Measurements from ENCODE around the gene RPL36AL. TPM values are rescaled to one million over a fixed set of nuclear protein-coding genes. Genes with fewer than 3 reads are reported as not detected.

RPL36AL gene
- 413 to 551 TPM (median 426 TPM) in 5 replicates for total RNA-seq (2022; extraction: Qiagen RNA extraction; ENCODE audit: low read depth)

DNA sequence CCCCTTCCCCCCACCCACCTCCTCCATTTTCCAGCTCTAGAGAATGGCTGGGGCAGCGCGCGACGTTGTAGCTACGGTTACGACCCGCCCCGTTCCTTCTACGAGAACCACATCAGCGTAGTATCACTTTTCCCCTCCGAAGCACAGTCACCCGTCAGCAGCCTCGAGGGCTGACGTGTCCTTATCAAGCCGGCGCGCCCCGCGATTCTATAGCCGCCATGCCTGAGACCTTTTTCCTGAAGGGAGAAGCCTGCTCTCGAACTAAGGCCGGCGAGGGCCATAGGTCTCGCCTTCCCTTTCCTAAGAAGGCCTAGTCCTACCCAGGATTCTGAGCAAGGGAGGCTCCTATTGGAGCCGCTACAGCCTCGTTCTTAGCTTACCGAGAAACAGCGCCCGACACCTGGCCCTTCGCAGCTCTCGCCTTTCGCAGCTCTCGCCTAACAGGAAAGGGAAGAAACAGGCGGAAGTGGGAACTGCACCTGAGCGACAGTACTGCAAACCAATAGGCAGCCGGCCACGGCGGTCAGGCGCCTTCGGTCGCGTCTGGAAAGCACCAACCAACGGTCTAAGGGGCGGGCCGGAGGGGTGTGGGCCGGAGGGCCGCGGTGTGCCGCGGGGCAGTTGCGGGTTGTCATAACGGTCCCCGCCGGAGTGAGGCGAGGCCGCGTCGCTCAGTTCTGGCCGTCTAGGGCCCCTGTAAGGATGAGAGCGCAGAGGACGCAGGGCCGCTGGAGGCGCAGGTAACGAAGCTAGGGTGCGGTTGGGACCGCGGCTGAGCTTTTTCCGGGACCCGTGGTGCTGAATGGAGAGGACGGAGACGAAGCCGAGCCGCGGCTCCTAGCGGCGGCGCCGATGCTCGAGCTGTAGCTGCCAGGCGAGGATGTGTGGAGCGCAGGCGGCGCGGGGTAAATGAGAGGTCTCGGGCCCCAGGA lies at the start of gene RPL36AL, which contains the start of gene MGAT2:
RPL36AL (minus strand) TSS at position 445 of the 932 bp plus-strand sequence. CDS start 1,522 bp downstream, outside the sequence.
MGAT2 (plus strand) TSS at position 618 of the 932 bp plus-strand sequence. CDS start 470 bp downstream, outside the sequence.

GRCh38 chr14:49634547-49635334 lies 14.3 kb upstream of the RPL36AL start, which contains the start of gene DNAAF2:
Gene DNAAF2, minus strand, starts transcription at chr14:49635244. Its CDS starts 95 bp downstream, at chr14:49635149.

DNA sequence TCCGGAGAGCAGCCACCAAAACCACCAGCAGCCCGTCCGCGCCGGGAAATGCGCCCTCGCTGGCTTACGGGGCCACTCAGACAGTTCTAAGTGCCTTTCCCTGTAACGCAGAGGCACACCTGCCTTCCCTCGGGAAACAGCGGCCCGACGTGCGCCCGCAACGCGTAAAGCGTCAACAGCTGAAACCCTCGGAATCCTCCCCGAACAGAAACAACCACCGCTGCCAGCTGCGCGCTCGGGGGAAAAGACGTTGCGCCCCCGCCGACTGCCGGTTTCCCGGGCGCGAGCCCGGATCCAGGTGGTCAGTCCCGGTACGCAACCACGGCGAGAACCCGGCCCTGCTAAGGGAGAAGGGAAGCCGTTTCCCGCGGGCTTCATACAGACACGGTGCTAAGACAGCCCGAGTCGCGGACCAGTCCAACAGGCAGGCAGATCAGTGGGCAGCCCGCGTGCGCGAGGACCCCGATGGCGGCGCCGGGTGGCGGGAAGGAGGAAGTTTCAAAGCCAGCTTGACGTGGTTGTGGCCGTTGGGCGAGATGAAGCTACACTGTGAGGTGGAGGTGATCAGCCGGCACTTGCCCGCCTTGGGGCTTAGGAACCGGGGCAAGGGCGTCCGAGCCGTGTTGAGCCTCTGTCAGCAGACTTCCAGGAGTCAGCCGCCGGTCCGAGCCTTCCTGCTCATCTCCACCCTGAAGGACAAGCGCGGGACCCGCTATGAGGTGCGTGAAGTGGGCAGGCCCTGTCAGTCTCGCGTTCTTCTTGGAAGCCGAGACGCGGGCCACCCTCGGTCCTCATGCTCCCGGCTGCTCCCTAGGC lies 21.7 kb downstream of the RPL36AL start, which contains the start of gene LRR1:
LRR1 (plus strand) TSS at position 456 of the 816 bp plus-strand sequence; CDS start at position 537, 81 bp downstream.

GRCh38 chr14:49585803-49586672 lies 34.4 kb downstream of the RPL36AL start, which contains the start of gene RPS29:
Gene RPS29, minus strand, starts transcription at chr14:49586380. Its CDS starts 34 bp downstream, at chr14:49586346.

Other genes starting within 250 kb of the RPL36AL start
- 3,303 to 4,991 TPM (median 4,389 TPM) in 5 replicates for gene RPS29, start 34.2 kb downstream of the RPL36AL start, total RNA-seq (2022; extraction: Qiagen RNA extraction; ENCODE audit: low read depth)
- gene LRR1, start 21.7 kb downstream of the RPL36AL start, total RNA-seq (2022; extraction: Qiagen RNA extraction; ENCODE audit: low read depth) = 44.9 to 52.5 TPM (median 51.1 TPM) in 5 replicates
- gene MGAT2, start 173 bp upstream of the RPL36AL start, total RNA-seq (2022; extraction: Qiagen RNA extraction; ENCODE audit: low read depth) = 50.5 to 57.4 TPM (median 51.1 TPM) in 5 replicates
- gene DNAAF2, start 14.6 kb upstream of the RPL36AL start, total RNA-seq (2022; extraction: Qiagen RNA extraction; ENCODE audit: low read depth) = 11.7 to 14.2 TPM (median 14.0 TPM) in 5 replicates
- 12.4 to 15.2 TPM (median 14.3 TPM) in 5 replicates for gene POLE2, start 67.6 kb upstream of the RPL36AL start, total RNA-seq (2022; extraction: Qiagen RNA extraction; ENCODE audit: low read depth)
- gene KLHDC1, start 72.5 kb upstream of the RPL36AL start, total RNA-seq (2022; extraction: Qiagen RNA extraction; ENCODE audit: low read depth) = 0.12 to 0.29 TPM (median 0.24 TPM) in 5 replicates
- 29.1 to 37.5 TPM (median 32.8 TPM) in 5 replicates for gene KLHDC2, start 147.5 kb upstream of the RPL36AL start, total RNA-seq (2022; extraction: Qiagen RNA extraction; ENCODE audit: low read depth)
- 27.8 to 39.0 TPM (median 37.2 TPM) in 5 replicates for gene NEMF, start 232.2 kb upstream of the RPL36AL start, total RNA-seq (2022; extraction: Qiagen RNA extraction; ENCODE audit: low read depth)